Measurements from ENCODE around the gene SLC2A6.

Gene SLC2A6

GRCh38 chr9:133476036-133476931 is 2.6 kb downstream of the SLC2A6 start:
- no peak for DNase-seq

- DNase-seq, result no peak
Measured at GRCh38 chr9:133475292-133476012, 3.4 kb downstream of the SLC2A6 start.

- DNase-seq, result no peak
Measured at GRCh38 chr9:133474853-133475252, 4.0 kb downstream of the SLC2A6 start.

- no peak for DNase-seq
Measured at GRCh38 chr9:133474215-133474614, 4.7 kb downstream of the SLC2A6 start.

GRCh38 chr9:133473743-133474142 is 5.2 kb downstream of the SLC2A6 start:
- DNase-seq, result no peak

- DNase-seq, result no peak
Measured at GRCh38 chr9:133472753-133473378, 6.0 kb downstream of the SLC2A6 start.

GRCh38 chr9:133472277-133472645 is 6.6 kb downstream of the SLC2A6 start:
- no peak for DNase-seq

- no peak for DNase-seq
Measured at GRCh38 chr9:133471551-133472276, 7.2 kb downstream of the SLC2A6 start.

GRCh38 chr9:133470988-133471387 is 7.9 kb downstream of the SLC2A6 start:
- no peak for DNase-seq

- DNase-seq, result no peak
Measured at GRCh38 chr9:133470427-133470924, 8.4 kb downstream of the SLC2A6 start.

- DNase-seq, result no peak
Measured at GRCh38 chr9:133468777-133469421, 10.0 kb downstream of the SLC2A6 start.

GRCh38 chr9:133468374-133468773 is 10.5 kb downstream of the SLC2A6 start:
- no peak for DNase-seq

GRCh38 chr9:133467101-133467500 is 11.8 kb downstream of the SLC2A6 start:
- DNase-seq, result no peak

- DNase-seq, result no peak
Measured at GRCh38 chr9:133465984-133466383, 12.9 kb downstream of the SLC2A6 start.

GRCh38 chr9:133464638-133465037 is 14.3 kb downstream of the SLC2A6 start:
- no peak for DNase-seq

- DNase-seq, result no peak
Measured at GRCh38 chr9:133463864-133464615, 14.9 kb downstream of the SLC2A6 start.

GRCh38 chr9:133463234-133463863 is 15.6 kb downstream of the SLC2A6 start:
- DNase-seq, result no peak

GRCh38 chr9:133461975-133462374 is 16.9 kb downstream of the SLC2A6 start:
- no peak for DNase-seq

- peak; percentile 31 for DNase-seq
Measured at GRCh38 chr9:133460405-133461175, 18.3 kb downstream of the SLC2A6 start.
